Measurements from ENCODE around the gene TOMM5.

DNA sequence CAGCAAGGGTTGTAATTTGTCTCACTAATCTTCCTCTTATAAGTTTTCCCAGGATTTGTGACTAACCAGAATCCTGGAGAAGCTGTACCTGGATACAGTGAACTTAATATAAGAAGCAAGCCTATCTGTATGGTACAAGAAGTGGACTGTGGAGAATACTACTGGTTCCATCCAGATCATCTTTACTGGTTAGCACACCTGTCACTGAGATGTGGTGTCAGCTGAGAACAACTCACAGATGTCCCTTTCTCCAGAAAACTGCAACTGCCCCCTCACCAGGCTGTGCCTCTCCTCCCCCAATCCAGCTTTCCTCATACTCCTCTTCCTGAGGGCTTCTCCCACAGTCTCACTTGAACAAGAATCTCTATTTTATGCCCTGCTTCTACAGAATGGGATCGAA lies 21.1 kb downstream of the TOMM5 start:
- TF ChIP-seq, protein P1, sequence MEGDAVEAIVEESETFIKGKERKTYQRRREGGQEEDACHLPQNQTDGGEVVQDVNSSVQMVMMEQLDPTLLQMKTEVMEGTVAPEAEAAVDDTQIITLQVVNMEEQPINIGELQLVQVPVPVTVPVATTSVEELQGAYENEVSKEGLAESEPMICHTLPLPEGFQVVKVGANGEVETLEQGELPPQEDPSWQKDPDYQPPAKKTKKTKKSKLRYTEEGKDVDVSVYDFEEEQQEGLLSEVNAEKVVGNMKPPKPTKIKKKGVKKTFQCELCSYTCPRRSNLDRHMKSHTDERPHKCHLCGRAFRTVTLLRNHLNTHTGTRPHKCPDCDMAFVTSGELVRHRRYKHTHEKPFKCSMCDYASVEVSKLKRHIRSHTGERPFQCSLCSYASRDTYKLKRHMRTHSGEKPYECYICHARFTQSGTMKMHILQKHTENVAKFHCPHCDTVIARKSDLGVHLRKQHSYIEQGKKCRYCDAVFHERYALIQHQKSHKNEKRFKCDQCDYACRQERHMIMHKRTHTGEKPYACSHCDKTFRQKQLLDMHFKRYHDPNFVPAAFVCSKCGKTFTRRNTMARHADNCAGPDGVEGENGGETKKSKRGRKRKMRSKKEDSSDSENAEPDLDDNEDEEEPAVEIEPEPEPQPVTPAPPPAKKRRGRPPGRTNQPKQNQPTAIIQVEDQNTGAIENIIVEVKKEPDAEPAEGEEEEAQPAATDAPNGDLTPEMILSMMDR (IDR thresholded peaks at IDR 0.05): no peak
- no peak for TF ChIP-seq POLR2AphosphoS5 (IDR thresholded peaks at IDR 0.05)
